ENCODE measurements around the gene SLC35F6. TPM values are rescaled to one million over a fixed set of nuclear protein-coding genes. Genes with fewer than 3 reads are reported as not detected.
"Not testable (repeated sequence)": the region's sequence is repeated elsewhere in the genome, so short reads cannot be mapped to it uniquely, and the experiment has no call there.

The SLC35F6 gene
- total RNA-seq, 1 donor, result 83.6 TPM

DNA sequence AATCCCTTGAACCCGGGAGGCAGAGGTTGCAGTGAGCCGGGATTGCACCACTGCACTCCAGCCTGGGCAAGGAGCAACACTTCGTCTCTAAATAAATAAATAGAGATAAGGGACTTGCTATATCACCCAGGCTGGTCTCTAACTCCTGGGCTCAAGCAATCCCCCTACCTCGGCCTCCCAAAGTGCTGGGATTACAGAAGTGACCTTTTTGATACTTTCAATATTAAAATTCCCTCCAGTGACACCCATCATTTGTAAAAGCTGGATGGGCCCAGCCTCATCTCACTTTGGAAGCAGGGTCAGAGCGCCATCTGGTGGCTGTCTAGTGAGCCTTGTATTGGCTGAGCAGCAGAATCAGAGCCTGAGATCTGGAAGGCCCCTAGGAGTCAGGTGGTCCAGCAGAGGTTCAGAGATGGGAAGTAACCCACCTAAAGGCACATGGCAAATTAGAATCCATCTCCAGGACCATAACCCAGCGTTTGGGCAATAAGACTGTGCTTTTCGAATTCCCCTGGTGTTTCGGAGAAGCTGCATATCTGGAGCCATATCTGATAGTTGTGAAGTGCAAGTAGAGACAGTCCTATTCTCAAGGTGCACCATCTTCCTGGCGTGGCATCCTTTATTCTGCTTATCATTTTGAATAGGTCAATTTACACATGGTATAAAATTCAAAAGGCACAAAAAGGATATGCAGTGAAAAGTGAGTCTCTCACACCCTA is 18.3 kb upstream of the SLC35F6 start:
- H3K27me3 ChIP-seq (ENCODE audit: insufficient read depth, low read length), result no peaks in the 10 kb centered on the region
- no peaks in the 10 kb centered on the region for H3K9me3 ChIP-seq (ENCODE audit: low read depth, low read length)
- no peaks in the 10 kb centered on the region for H4K20me1 ChIP-seq (ENCODE audit: insufficient read depth, low read length)
- no peak overlapping the region for H3K27ac ChIP-seq (ENCODE audit: low read depth, low read length)
- H3K4me2 ChIP-seq (ENCODE audit: insufficient read depth, low read length), result no peak overlapping the region
- peak; percentile 78 for DNase-seq (ENCODE audit: insufficient read length, low spot score, missing footprints)
- TF ChIP-seq CTCF (IDR thresholded peaks at IDR 0.05; ENCODE audit: extremely low read depth, low read depth, low read length), result peak; percentile 91
- no peak overlapping the region for H3K4me3 ChIP-seq (ENCODE audit: insufficient read depth, low read length)
- H3K79me2 ChIP-seq (ENCODE audit: insufficient read depth, low read length), result no peaks in the 10 kb centered on the region
- no peak overlapping the region for H2AFZ ChIP-seq (ENCODE audit: low read length)
- H3K4me1 ChIP-seq (ENCODE audit: insufficient read depth, low read length), result no peaks in the 10 kb centered on the region
- no peaks in the 10 kb centered on the region for H3K36me3 ChIP-seq (ENCODE audit: insufficient read depth, low read length)

DNA sequence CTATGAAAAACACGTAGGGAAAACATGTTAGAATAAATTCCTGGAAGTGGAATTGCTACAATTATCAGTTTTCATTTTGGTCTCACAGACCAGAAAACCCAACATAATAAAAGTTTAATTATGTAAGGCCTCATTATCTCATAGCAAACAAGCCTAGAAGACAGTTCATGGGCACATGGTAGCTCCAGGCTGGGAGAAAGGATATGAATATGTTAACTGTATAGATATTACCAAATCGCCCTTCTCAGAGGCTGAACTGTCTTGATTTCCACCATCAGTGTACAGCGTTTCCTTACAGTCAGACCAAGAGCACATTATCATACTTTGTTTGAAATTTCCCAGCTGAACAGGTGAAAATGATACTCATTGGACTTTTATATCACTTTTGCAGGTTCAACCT is 17.1 kb upstream of the SLC35F6 start:
- no peaks in the 10 kb centered on the region for H3K79me2 ChIP-seq (ENCODE audit: insufficient read depth, low read length)
- no peaks in the 10 kb centered on the region for H4K20me1 ChIP-seq (ENCODE audit: insufficient read depth, low read length)
- no peak overlapping the region for H3K4me2 ChIP-seq (ENCODE audit: insufficient read depth, low read length)
- TF ChIP-seq CTCF (IDR thresholded peaks at IDR 0.05; ENCODE audit: extremely low read depth, low read depth, low read length), result no peak
- DNase-seq (ENCODE audit: insufficient read length, low spot score, missing footprints), result no peak
- no peak overlapping the region for H3K27ac ChIP-seq (ENCODE audit: low read depth, low read length)
- H3K9me3 ChIP-seq (ENCODE audit: low read depth, low read length), result no peaks in the 10 kb centered on the region
- no peaks in the 10 kb centered on the region for H3K27me3 ChIP-seq (ENCODE audit: insufficient read depth, low read length)
- no peaks in the 10 kb centered on the region for H3K4me1 ChIP-seq (ENCODE audit: insufficient read depth, low read length)
- no peak overlapping the region for H3K4me3 ChIP-seq (ENCODE audit: insufficient read depth, low read length)
- no peak overlapping the region for H2AFZ ChIP-seq (ENCODE audit: low read length)
- no peaks in the 10 kb centered on the region for H3K36me3 ChIP-seq (ENCODE audit: insufficient read depth, low read length)

DNA sequence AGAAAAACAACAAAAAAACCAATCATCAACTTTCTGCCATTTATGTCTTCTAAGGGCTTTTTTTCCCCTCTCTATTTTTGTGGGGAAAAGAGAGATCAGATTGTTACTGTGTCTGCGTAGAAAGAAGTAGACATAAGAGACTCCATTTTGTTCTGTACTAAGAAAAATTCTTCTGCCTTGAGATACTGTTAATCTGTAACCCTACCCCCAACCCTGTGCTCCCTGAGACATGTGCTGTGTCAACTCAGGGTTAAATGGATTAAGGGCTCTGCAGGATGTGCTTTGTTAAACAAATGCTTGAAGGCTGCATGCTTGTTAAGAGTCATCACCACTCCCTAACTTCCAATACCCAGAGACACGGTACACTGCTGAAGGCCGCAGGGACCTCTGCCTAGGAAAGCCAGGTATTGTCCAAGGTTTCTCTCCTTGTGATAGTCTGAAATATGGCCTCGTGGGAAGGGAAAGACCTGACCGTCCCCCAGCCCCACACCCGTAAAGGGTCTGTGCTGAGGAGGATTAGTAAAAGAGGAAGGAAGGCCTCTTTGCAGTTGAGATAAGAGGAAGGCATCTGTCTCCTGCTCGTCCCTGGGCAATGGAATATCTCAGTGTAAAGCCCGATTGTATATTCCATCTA is 14.2 kb upstream of the SLC35F6 start:
- not testable (repeated sequence) for H2AFZ ChIP-seq (ENCODE audit: low read length); H3K4me1 ChIP-seq (ENCODE audit: insufficient read depth, low read length); H3K27me3 ChIP-seq (ENCODE audit: insufficient read depth, low read length); DNase-seq (ENCODE audit: insufficient read length, low spot score, missing footprints); H4K20me1 ChIP-seq (ENCODE audit: insufficient read depth, low read length); H3K9me3 ChIP-seq (ENCODE audit: low read depth, low read length); H3K79me2 ChIP-seq (ENCODE audit: insufficient read depth, low read length); H3K4me2 ChIP-seq (ENCODE audit: insufficient read depth, low read length); H3K36me3 ChIP-seq (ENCODE audit: insufficient read depth, low read length); H3K4me3 ChIP-seq (ENCODE audit: insufficient read depth, low read length); H3K27ac ChIP-seq (ENCODE audit: low read depth, low read length)

GRCh38 chr2:26750467-26750866 is 13.6 kb upstream of the SLC35F6 start:
- H4K20me1 ChIP-seq (ENCODE audit: insufficient read depth, low read length); H3K9me3 ChIP-seq (ENCODE audit: low read depth, low read length); H3K27me3 ChIP-seq (ENCODE audit: insufficient read depth, low read length); DNase-seq (ENCODE audit: insufficient read length, low spot score, missing footprints); H3K27ac ChIP-seq (ENCODE audit: low read depth, low read length); H2AFZ ChIP-seq (ENCODE audit: low read length); H3K79me2 ChIP-seq (ENCODE audit: insufficient read depth, low read length); H3K4me1 ChIP-seq (ENCODE audit: insufficient read depth, low read length); H3K36me3 ChIP-seq (ENCODE audit: insufficient read depth, low read length); H3K4me2 ChIP-seq (ENCODE audit: insufficient read depth, low read length); H3K4me3 ChIP-seq (ENCODE audit: insufficient read depth, low read length): not testable (repeated sequence)

DNA sequence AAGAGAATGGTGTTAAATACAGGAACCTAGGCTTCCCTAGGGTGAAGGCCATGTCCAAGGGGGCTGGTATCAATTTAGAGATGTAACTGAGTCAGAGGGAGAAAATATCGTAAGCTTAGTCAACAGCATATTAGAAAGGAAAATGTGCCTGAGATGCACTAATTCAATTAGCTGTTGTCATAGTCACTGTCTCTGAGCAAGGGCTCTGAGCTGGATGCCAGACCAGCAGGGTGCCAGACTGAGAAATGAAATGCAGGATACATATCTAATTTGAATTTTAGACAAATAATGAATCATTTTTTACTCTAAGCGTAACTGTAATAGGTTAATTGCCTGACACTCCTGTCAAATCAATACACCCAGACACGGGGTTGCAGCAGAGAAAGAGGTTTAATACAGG is 11.4 kb upstream of the SLC35F6 start:
- no peaks in the 10 kb centered on the region for H3K36me3 ChIP-seq (ENCODE audit: insufficient read depth, low read length)
- H3K27me3 ChIP-seq (ENCODE audit: insufficient read depth, low read length), result no peaks in the 10 kb centered on the region
- no peaks in the 10 kb centered on the region for H3K9me3 ChIP-seq (ENCODE audit: low read depth, low read length)
- H2AFZ ChIP-seq (ENCODE audit: low read length), result no peak overlapping the region
- no peaks in the 10 kb centered on the region for H4K20me1 ChIP-seq (ENCODE audit: insufficient read depth, low read length)
- no peak for TF ChIP-seq CTCF (IDR thresholded peaks at IDR 0.05; ENCODE audit: extremely low read depth, low read depth, low read length)
- no peak overlapping the region for H3K27ac ChIP-seq (ENCODE audit: low read depth, low read length)
- H3K79me2 ChIP-seq (ENCODE audit: insufficient read depth, low read length), result no peaks in the 10 kb centered on the region
- H3K4me3 ChIP-seq (ENCODE audit: insufficient read depth, low read length), result no peak overlapping the region
- H3K4me1 ChIP-seq (ENCODE audit: insufficient read depth, low read length), result peaks cover 8% of the 10 kb centered on the region
- H3K4me2 ChIP-seq (ENCODE audit: insufficient read depth, low read length), result no peak overlapping the region
- no peak for DNase-seq (ENCODE audit: insufficient read length, low spot score, missing footprints)
